Measurements from ENCODE around the gene NEO1.

GRCh38 chr15:73346735-73347312 is 294.6 kb downstream of the NEO1 start:
- TF ChIP-seq CTCF (IDR thresholded peaks at IDR 0.05; ENCODE audit: borderline replicate concordance, extremely low read depth, low read length, poor library complexity, severe bottlenecking) (no peak), EZH2 (IDR thresholded peaks at IDR 0.05; ENCODE audit: borderline replicate concordance, low read depth, low read length, severe bottlenecking) (no peak)
